Aorta (tissue), 5 donors: ENCODE measurements around the gene GFOD1. TPM values are rescaled to one million over a fixed set of nuclear protein-coding genes. Genes with fewer than 3 reads are reported as not detected.

Experiments
- ATAC-seq: fragments of 200-7000 bp; cut with Tn5 transposase; one replicate; pipeline ENCODE4 v1.9.1; 2022; ENCODE audit warnings: moderate library complexity; ENCODE audit not compliant: low FRiP score
- DNase-seq, 2 donors: peaks; one replicate each; pipeline ENCODE4 v3.0.0-alpha.2; 2020
- H3K27ac ChIP-seq, 2 donors: one replicate each; pipeline ENCODE4 v1.5.1; 2013; ENCODE audit warnings: low read length in 2 of 2, mild to moderate bottlenecking in 2 of 2, moderate library complexity in 2 of 2, control low read depth in 1 of 2, inconsistent platforms in 1 of 2, low read depth in 1 of 2
- H3K27me3 ChIP-seq, 2 donors: one replicate each; pipeline ENCODE4 v1.6.1; 2013; ENCODE audit warnings: control low read depth in 1 of 2, low read length in 1 of 2, mild to moderate bottlenecking in 1 of 2, moderate library complexity in 1 of 2; ENCODE audit not compliant: insufficient read depth in 2 of 2, control insufficient read depth in 1 of 2
- H3K36me3 ChIP-seq, 2 donors: one replicate each; pipeline ENCODE4 v1.6.1; 2013; ENCODE audit warnings: control low read depth in 1 of 2, low read length in 1 of 2, mild to moderate bottlenecking in 1 of 2; ENCODE audit not compliant: insufficient read depth in 2 of 2, control insufficient read depth in 1 of 2
- H3K4me1 ChIP-seq, 2 donors: one replicate each; pipeline ENCODE4 v1.6.1; 2013; ENCODE audit warnings: low read length in 2 of 2, control low read depth in 1 of 2, mild to moderate bottlenecking in 1 of 2, moderate library complexity in 1 of 2; ENCODE audit not compliant: insufficient read depth in 2 of 2, control insufficient read depth in 1 of 2
- H3K4me3 ChIP-seq, 2 donors: one replicate each; pipeline ENCODE4 v1.5.1; 2013; ENCODE audit warnings: low read length in 2 of 2, control low read depth in 1 of 2, mild to moderate bottlenecking in 1 of 2
- H3K9me3 ChIP-seq: one replicate; pipeline ENCODE4 v1.6.1; 2013; ENCODE audit warnings: mild to moderate bottlenecking, low read length; ENCODE audit not compliant: control insufficient read depth
- WGBS, 2 donors: extraction: QIAGEN DNeasy Blood & Tissue Kit; methylation state at CpG; one replicate each; pipeline ENCODE4 v1.1.7; 2013; 5-methylcytosine and 5-hydroxymethylcytosine counted together
- intact Hi-C, 2 donors: fragments of 100-400 bp; cut with DNase I; formaldehyde crosslinking; loops; one replicate each; pipeline versions ENCODE4 v1.14.2 to v1.15.0; 2022
- polyA plus RNA-seq, 2 donors: library from polyadenylated mRNA; stranded (reverse); fragments of 200-250 nt; gene quantifications; one replicate each; pipeline ENCODE4 v1.2.3, GENCODE V29; 2013
- total RNA-seq, 2 donors: library from RNA; stranded (reverse); fragmentation: NEBNext Ultra II Directional; extraction: Animal tissue kit (Norgen Biotek cat#: 25700); gene quantifications; one replicate each; pipeline ENCODE4 v1.2.1, GENCODE V29; 2021
- donor health status: healthy with polysubstance abuse.
- donor health status: Bipolar disorder and iron deficiency.
- donor health status: DM: no; HTN: no; CAD: no.
- donor health status: DM: no; HTN: no; CAD: no.
- donor health status: DM: yes; HTN: yes; CAD: no.

Gene GFOD1
- total and polyA plus RNA-seq, 4 donors = 1.6 to 17.3 (median 9.2) TPM

- no peak overlapping the region for H3K27ac ChIP-seq
- no peak for ATAC-seq
- intact Hi-C loops = no loop called here
- H3K27me3 ChIP-seq = no peaks in the 10 kb centered on the region
- no peaks in the 10 kb centered on the region for H3K4me1 ChIP-seq
- no peaks in the 10 kb centered on the region for H3K36me3 ChIP-seq
- no peaks in the 10 kb centered on the region for H3K9me3 ChIP-seq
- H3K4me3 ChIP-seq = no peak overlapping the region
- DNase-seq = no peak
- 85 to 92% methylated on average over 2 of the region's 2 CpGs for WGBS, 2 donors
Observed at GRCh38 chr6:13492357-13492756, 5.0 kb upstream of the GFOD1 start.

DNA sequence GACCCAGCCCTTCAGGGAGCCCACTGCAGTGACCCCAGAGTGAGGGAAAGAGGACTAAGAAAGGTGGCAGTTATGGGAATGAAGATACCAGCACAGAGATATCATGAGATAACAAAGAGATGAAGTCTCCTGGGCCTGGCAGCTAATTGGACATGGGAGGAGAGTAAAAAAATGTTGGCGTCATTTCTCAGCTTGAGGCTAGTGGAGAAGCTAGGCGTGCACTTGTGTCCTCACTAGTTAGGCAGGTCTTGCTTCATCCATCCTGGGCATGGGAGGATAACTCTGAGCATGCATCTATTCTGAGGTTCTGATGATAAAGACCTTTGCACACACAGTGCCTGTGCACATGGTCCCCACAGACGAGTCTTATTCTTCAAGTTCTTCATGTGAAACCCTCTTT is 4.1 kb upstream of the GFOD1 start:
- ATAC-seq (no peak), DNase-seq (no peak)
- no peak overlapping the region for H3K4me3 ChIP-seq
- no peaks in the 10 kb centered on the region for H3K9me3 ChIP-seq
- 92 to 94% methylated on average over 3 of the region's 3 CpGs for whole genome bisulfite sequencing, 2 donors
- no peaks in the 10 kb centered on the region for H3K4me1 ChIP-seq
- H3K27me3 ChIP-seq = no peaks in the 10 kb centered on the region
- H3K27ac ChIP-seq = no peak overlapping the region
- intact Hi-C loops = no loop called here
- H3K36me3 ChIP-seq = no peaks in the 10 kb centered on the region

- ATAC-seq (no peak), DNase-seq (no peak)
- no peaks in the 10 kb centered on the region for H3K9me3 ChIP-seq
- H3K4me3 ChIP-seq = no peak overlapping the region
- no peaks in the 10 kb centered on the region for H3K27me3 ChIP-seq
- no peak overlapping the region for H3K27ac ChIP-seq
- no peaks in the 10 kb centered on the region for H3K4me1 ChIP-seq
- H3K36me3 ChIP-seq = no peaks in the 10 kb centered on the region
- WGBS, 2 donors = 94% methylated on average over 3 of the region's 3 CpGs
- intact Hi-C loops = no loop called here
Observed at GRCh38 chr6:13490402-13490801, 3.0 kb upstream of the GFOD1 start.

DNA sequence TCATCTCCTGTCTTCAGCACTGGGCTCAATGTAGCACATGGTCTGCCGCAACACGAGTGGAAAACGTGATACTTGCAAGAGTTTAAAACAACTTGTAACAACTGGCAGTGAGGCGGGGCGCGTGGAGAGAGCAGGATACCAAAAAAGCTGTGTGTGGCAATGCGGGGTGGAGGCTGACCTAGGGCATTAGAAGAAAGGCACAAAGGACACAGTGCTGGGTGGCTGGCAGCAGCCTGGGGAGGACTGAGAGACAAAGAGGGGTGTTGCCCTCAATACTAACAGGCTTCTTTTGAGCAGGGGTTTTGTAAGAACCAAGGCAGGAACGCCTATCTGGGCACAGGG is 1.5 kb upstream of the GFOD1 start:
- Histone ChIP-seq H3K9me3 (no peaks in the 10 kb centered on the region), H3K27ac (peak overlapping the region in 1 of 2 donors; percentile 4), H3K36me3 (no peaks in the 10 kb centered on the region), H3K4me3 (no peak overlapping the region), H3K4me1 (no peaks in the 10 kb centered on the region), H3K27me3 (no peaks in the 10 kb centered on the region)
- 79 to 80% methylated on average over 8 of the region's 8 CpGs for WGBS, 2 donors
- DNase-seq = peak in 1 of 2 donors; percentile 77
- ATAC-seq = no peak
- intact Hi-C loops = loop anchor here (5.0 kb wide), 2 partner anchors 62 to 77 kb away; no protein-coding TSS in a partner anchor

GRCh38 chr6:13488015-13488895 is 855 bp upstream of the GFOD1 start:
- Histone ChIP-seq H3K27me3 (no peaks in the 10 kb centered on the region), H3K4me3 (peak overlapping the region; percentile 49 to 57), H3K4me1 (no peaks in the 10 kb centered on the region), H3K27ac (peak overlapping the region; percentile 17 to 41), H3K9me3 (no peaks in the 10 kb centered on the region), H3K36me3 (no peaks in the 10 kb centered on the region)
- WGBS, 2 donors = 14% methylated on average over 54 to 57 of the region's 57 CpGs
- DNase-seq = peak; percentile 68 to 88
- intact Hi-C loops = loop anchor here (5.0 kb wide), 2 partner anchors 61 to 76 kb away; no protein-coding TSS in a partner anchor
- ATAC-seq = peak; percentile 54

GRCh38 chr6:13486679-13487121 is 700 bp downstream of the GFOD1 start:
- DNase-seq = peak; percentile 78 to 88
- intact Hi-C loops = loop anchor here (5.0 kb wide), 2 partner anchors 59 to 74 kb away; no protein-coding TSS in a partner anchor
- no peaks in the 10 kb centered on the region for H3K27me3 ChIP-seq
- no peaks in the 10 kb centered on the region for H3K9me3 ChIP-seq
- 1% methylated on average over 32 to 39 of the region's 39 CpGs for WGBS, 2 donors
- no peaks in the 10 kb centered on the region for H3K36me3 ChIP-seq
- ATAC-seq = peak; percentile 64
- H3K27ac ChIP-seq = peak overlapping the region; percentile 68 to 76
- H3K4me1 ChIP-seq = no peaks in the 10 kb centered on the region
- peak overlapping the region; percentile 50 to 56 for H3K4me3 ChIP-seq

GRCh38 chr6:13485923-13486562 is 1.4 kb downstream of the GFOD1 start:
- H3K9me3 ChIP-seq = no peaks in the 10 kb centered on the region
- H3K4me1 ChIP-seq = no peaks in the 10 kb centered on the region
- H3K4me3 ChIP-seq = peak overlapping the region; percentile 50 to 56
- H3K27me3 ChIP-seq = no peaks in the 10 kb centered on the region
- no peak overlapping the region for H3K27ac ChIP-seq
- intact Hi-C loops = loop anchor here (5.0 kb wide), 2 partner anchors 59 to 74 kb away; no protein-coding TSS in a partner anchor
- DNase-seq = peak in 1 of 2 donors; percentile 77
- WGBS, 2 donors = 1 to 2% methylated on average over 35 to 38 of the region's 38 CpGs
- ATAC-seq = peak; percentile 48
- H3K36me3 ChIP-seq = no peaks in the 10 kb centered on the region

DNA sequence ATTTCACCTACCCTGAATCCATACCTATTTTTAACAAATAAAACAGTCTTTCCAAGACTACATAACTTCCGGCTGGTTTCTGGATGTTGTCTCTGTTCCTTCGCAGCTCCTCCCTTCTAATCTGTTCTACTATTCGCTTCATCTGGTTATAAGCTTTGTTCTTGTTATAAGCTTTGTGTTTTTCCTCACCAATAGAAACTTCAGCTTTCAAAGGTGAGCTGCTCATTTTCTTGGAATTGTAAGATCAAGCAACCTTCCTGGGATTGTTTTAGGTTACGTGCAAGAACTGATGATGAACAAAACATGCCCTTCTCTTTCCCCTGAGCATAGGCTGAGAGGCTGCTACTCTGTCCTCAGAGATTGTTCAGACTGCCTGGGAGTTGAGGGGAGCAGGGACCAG is 2.1 kb downstream of the GFOD1 start:
- ATAC-seq (no peak), DNase-seq (no peak)
- no peaks in the 10 kb centered on the region for H3K27me3 ChIP-seq
- H3K36me3 ChIP-seq = no peaks in the 10 kb centered on the region
- intact Hi-C loops = loop anchor here (5.0 kb wide), 2 partner anchors 58 to 73 kb away; no protein-coding TSS in a partner anchor
- H3K4me3 ChIP-seq = peak overlapping the region in 1 of 2 donors; percentile 50
- WGBS, 2 donors = 83 to 85% methylated on average over 4 of the region's 4 CpGs
- H3K9me3 ChIP-seq = no peaks in the 10 kb centered on the region
- no peaks in the 10 kb centered on the region for H3K4me1 ChIP-seq
- no peak overlapping the region for H3K27ac ChIP-seq
